GM12801 (cell line): Measurements from ENCODE around the gene KIF5C.

Source experiments
- CTCF ChIP-seq: IDR thresholded peaks from one replicate; pipeline ENCODE4 v1.5.1; 2011; ENCODE audit warnings: control low read depth; ENCODE audit not compliant: insufficient read length; ENCODE audit errors: extremely low read depth

Gene KIF5C

GRCh38 chr2:149027590-149028250, 152.7 kb downstream of the KIF5C start:
- no peak for TF ChIP-seq CTCF

- TF ChIP-seq CTCF, result no peak
These were observed 153.3 kb downstream of the KIF5C start for GRCh38 chr2:149028377-149028776.

- TF ChIP-seq CTCF, result no peak
These were observed 153.9 kb downstream of the KIF5C start for GRCh38 chr2:149028891-149029290.

- no peak for TF ChIP-seq CTCF
These were observed 154.4 kb downstream of the KIF5C start for GRCh38 chr2:149029307-149029965.

- TF ChIP-seq CTCF, result no peak
These were observed 156.4 kb downstream of the KIF5C start for GRCh38 chr2:149031396-149031795.

- TF ChIP-seq CTCF, result no peak
These were observed 158.7 kb downstream of the KIF5C start for GRCh38 chr2:149033716-149034115.

- no peak for TF ChIP-seq CTCF
These were observed 159.4 kb downstream of the KIF5C start for GRCh38 chr2:149034406-149034805.
